ENCODE data around the gene MGAT1.
"Not testable (repeated sequence)": the region's sequence is repeated elsewhere in the genome, so short reads cannot be mapped to it uniquely, and the experiment has no call there.

MGAT1 gene

DNA sequence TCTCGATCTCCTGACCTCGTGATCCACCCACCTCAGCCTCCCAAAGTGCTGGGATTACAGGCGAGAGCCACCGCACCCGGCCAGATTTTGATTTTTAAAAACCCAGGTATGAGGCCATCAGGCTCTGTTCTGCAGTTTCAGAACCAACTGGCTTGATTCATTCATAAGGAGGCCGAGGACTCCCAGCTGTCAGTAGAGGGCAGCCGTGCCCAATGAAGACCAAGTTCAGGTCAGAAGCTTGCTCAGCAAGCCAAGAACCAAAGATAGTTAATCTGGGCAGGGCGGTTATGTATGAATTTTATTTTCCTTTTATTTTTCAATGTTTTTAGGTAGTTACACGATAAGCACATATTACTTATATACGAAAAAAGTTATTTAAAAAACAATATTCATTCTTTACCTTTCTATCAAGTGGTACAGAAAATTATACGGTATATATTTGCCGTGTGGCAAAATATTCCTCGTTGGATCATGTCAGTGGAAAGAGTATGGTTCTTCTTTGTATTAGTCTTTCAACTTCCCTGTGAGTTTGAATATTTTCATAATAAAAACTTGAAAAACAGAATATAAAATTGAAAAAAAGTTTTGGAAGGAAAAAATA, 18.0 kb downstream of the MGAT1 start:
- peak; percentile 57 for DNase-seq

- no peak for DNase-seq
Measured at GRCh38 chr5:180783340-180784052, 19.1 kb downstream of the MGAT1 start.

DNA sequence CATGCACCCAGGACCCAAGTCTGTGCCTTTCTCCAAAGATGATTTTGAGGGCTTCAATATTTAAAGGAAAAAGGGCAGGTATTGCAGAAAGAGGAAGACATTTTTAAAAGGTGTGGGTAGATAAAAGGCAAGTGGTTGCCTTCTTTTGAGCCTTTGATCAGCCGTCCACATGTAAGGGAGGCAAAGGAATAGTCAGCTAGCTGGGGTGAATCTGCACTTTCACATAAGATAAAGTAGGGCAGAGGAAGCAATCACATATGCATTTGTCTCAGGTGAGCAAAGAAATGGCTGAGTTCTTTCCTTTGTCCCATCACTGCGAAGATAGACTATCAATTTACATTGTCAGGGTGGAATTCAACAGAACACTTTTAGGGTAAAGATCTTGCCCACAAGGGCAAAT, 19.9 kb downstream of the MGAT1 start:
- DNase-seq: no peak

- not testable (repeated sequence) for DNase-seq
Measured at GRCh38 chr5:180781900-180782326, 20.7 kb downstream of the MGAT1 start.

DNA sequence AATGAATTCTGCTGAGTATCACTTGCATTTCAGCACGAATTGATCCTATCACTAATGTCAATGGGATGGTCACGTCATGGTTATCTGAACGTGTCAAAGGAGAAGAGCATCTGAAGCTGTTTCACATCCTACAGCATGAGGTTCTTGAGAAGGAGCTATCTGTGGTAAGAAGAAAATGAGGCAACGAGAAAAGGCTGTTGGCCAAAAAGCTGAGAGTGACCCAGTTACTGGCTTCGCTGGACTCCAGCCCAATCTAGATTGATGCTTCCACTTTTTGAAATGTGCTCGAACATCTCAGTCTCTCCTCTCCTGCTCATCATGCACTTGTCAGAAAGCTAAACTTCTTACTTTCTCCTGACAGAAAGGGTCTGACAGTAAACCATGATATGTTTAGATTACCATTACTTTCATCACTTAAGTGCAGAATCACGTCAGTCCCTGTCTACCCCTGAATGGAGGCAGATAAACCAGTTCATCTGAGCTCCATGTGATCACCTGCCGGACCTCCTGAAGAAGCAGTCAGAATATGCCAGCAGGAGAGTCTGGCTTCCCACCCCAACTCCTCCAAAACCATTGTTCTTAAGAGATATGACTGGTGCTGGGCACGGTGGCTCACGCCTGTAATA, 22.5 kb downstream of the MGAT1 start:
- DNase-seq: no peak

DNA sequence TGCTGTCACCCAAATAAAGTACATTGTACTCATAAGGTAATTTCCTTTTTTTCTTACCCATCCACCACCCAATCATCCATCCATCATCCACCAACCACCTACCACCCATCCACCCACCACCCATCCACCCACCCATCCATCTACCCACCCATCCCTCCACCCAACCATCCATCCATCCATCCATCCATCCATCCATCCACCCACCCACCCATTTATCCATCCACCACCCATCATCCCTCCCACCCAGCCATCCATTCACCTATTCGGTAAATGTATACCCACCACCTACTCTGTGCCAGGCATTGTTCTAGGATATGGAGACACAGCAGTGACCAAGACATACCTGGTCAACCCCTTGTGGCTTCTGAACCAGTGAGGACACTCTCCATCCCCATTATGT, 25.1 kb downstream of the MGAT1 start:
- no peak for DNase-seq

- DNase-seq: no peak
Measured at GRCh38 chr5:180776376-180776775, 26.2 kb downstream of the MGAT1 start.

GRCh38 chr5:180775624-180776023, 27.0 kb downstream of the MGAT1 start:
- DNase-seq: no peak

GRCh38 chr5:180771839-180772238, 30.8 kb downstream of the MGAT1 start:
- no peak for DNase-seq

DNA sequence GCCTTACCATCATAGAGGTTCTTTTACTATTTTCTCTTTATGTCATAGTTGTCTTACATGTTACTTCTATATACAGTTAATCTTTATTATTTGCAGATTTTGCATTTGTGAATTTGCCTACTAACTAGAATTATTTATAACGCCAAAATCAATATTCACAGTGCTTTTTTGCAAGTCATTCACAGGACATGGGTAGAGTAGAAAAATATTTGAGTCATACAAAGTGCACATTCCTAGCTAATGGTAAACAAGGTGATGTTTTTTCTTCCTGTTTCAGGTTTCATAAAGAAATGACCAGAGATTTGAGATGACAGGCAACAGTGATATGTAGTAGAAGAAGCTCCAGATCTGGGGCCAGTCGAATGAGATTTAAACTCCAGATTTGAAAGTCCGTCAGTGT, 32.8 kb downstream of the MGAT1 start:
- no peak for DNase-seq

GRCh38 chr5:180755601-180756000, 47.0 kb downstream of the MGAT1 start:
- DNase-seq: no peak

DNA sequence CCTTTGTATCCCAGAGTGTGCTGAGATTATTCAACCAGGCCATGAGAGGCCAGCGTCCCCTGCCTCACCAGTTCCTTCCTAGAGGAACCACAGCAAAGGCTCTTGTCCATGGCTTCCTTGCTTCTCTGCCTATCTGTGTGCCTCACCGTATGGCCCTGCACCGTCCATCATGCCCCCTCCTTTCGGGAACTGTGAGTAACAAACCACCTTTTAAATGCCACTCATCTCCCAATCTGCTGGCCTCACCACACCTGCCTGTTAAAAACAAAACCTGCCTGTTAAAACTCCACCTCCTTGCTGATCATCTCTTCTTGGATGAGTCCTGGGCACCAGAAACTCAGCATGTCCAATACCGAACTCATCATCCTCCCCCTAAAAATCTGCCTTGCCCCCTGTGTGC, 58.4 kb downstream of the MGAT1 start:
- DNase-seq: no peak

DNA sequence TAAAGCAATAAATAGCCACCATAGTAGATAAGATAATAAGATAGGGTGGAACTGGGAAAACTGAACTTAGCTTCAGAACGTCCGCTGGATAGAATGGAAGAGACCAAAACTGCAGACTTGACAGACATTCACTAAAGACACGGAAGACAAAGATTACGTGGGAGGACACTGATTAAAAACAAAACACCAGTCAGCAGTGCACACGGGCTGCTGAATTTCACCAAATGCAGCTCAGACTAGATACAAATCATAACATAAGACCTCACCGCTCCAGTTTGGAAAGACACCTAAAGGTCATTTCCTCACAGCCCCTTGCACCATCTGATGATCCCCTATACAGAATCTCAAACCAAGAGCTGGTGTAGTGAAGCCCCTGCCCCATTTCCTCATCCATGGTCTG, 59.9 kb downstream of the MGAT1 start:
- no peak for DNase-seq

DNA sequence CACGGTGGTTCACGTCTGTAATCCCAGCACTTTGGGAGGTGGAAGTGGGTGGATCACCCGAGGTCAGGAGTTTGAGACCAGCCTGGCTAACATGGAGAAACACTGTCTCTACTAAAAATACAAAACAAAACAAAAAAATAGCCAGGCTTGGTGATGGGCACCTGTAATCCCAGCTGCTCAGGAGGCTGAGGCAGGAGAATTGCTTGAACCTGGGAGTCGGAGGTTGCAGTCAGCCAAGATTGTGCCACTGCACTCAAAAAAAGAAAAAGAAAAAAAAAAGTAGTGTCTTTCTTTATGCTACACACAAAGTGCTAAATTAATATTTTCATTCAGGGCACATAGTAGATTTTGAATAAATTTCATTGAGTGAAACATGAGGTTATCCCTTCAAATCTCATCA, 61.7 kb downstream of the MGAT1 start:
- not testable (repeated sequence) for DNase-seq

DNA sequence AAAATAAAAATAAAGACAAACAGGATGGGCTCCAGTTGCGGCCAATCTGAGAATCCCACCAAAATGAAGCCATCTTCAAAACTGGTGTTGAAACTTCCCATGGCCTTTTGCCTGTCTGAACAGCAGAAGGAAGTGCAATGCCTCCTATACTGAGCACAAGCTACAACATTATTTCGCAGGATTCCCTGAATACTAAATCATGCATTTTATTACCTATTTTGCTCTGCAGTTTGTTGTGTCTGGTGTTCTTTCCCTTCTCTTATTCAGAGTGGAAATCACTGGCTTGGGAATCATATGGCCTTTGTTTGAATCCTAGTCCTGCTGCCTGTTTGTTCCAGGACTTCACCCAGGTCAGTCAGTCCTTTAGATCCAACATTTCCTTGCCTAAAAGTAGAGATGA, 62.6 kb downstream of the MGAT1 start, which contains the start of gene OR2Y1:
Gene OR2Y1, minus strand, starts transcription at position 101 of the 400 bp plus-strand sequence. Its CDS starts 0 bp downstream, at position 101.
- no peak for DNase-seq

GRCh38 chr5:180739271-180739670, 63.3 kb downstream of the MGAT1 start:
- DNase-seq: no peak

GRCh38 chr5:180736536-180736935, 66.1 kb downstream of the MGAT1 start:
- DNase-seq: no peak
